Measurements from ENCODE around the gene HRAS.
A peak's percentile ranks its signal among the peaks of the same experiment; 100 is the strongest.
"Not testable (repeated sequence)": the region's sequence is repeated elsewhere in the genome, so short reads cannot be mapped to it uniquely, and the experiment has no call there.

HRAS gene

DNA sequence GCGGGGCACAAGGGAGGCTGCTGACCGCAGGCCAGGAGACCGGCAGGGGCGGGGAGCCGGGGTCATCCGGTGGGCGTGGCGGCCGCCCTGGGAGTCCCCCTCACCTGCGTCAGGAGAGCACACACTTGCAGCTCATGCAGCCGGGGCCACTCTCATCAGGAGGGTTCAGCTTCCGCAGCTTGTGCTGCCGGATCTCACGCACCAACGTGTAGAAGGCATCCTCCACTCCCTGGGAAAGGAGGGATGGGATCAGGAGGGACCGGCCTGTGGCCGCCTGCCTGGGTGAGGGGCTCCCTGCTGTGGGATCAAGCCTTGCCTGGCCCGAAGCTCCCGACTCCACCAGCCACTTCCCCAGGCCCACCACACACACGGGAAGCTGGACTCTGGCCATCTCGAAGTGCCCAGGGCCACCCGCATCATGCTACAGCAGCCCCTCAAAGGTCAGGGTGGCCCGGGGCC is 2.8 kb downstream of the HRAS start:
- DNase-seq: no peak

DNA sequence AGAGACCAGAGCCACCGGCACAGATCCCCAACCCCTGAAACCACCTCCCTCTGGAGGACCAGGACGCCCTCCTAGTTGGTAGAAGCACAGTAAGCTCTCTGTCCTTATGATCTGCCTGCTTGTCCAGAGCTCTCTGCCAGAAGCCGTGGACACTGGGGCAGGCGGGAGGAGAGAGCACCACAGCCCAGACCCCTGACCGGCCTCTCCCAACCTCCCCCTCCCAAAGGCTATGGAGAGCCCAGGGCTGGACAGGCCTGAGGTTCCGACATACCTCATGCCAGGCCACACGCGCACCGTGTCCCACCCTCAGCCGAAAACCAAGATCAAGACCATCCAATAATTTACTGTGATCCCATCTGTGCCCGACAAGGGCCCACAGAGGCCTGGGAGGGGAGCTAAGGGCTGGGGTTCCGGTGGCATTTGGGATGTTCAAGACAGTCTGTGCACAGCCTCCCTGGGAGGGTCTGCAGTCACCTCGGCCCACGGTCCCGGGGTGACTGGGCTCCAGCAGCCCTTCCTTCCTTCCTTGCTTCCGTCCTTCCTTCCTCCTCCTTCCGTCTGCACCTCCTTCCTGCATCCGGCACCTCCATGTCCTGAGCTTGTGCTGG is 3.4 kb downstream of the HRAS start:
- no peak for DNase-seq

DNA sequence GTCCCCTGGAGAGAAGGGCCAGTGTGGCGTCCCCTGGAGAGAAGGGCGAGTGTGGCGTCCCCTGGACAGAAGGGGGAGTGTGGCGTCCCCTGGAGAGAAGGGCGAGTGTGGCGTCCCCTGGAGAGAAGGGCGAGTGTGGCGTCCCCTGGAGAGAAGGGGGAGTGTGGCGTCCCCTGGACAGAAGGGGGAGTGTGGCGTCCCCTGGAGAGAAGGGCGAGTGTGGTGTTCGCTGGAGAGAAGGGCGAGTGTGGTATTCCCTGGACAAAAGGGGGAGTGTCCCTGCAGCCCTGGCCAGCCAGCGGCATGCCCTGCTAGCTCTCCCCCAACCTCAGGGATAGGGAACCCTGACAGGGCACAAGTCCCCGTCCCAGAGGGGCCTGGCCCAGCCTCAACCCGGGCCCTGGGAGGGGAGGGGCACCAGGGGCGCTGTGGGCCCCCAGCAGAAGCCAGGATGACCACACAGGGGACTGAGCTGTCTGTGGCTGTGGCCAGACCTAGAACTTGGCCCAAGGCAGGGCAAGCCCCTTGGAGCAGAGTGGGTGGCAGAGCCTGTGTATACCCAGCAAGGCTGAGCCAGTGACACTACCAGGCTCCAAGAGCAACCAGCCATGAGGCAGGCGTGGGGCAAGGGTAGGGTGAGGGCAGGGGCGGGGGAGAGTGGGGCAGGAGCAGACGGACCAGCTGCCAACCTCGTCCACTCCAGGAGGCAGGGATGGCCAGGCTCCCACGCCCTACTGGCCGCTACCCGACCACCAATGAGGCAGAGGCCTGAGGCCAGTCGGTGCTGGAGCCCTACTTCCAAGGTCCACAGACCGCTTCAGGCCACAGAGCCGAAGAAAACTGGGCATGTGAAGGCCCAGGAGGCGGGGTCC is 4.2 kb downstream of the HRAS start:
- DNase-seq: no peak

DNA sequence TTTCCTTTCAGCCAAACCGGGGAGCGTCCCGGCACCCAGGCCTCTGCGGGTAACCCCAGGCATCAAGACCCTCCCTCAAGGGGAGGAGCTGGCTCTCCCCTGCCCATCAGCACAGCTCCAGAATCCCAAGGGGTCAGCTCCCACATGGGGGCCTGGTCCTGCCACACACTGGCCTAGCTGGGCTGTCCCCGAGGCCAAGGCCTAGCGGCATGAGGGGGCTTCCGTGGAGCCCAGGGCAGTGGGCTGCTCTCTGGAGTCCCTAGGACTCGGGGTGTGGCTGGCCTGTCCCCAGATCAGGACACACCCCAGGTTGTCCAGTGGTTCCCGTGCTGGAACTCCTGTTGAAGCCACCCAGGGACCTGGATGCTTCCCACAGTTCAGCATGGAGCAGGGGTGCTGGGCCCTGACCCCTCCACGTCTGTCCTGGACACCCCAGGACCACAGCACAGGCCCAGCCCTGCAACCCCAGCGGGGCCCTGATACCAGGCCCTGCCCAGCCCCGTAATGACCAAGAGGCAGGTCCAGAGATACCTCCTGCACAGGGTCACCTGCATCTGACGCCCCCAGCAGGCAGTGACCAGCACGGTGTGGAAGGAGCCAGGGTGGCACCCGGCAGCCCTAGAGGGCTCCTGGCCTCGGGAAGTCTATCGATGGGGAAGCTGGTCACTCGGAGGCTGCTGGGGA is 5.5 kb downstream of the HRAS start:
- DNase-seq: no peak

DNA sequence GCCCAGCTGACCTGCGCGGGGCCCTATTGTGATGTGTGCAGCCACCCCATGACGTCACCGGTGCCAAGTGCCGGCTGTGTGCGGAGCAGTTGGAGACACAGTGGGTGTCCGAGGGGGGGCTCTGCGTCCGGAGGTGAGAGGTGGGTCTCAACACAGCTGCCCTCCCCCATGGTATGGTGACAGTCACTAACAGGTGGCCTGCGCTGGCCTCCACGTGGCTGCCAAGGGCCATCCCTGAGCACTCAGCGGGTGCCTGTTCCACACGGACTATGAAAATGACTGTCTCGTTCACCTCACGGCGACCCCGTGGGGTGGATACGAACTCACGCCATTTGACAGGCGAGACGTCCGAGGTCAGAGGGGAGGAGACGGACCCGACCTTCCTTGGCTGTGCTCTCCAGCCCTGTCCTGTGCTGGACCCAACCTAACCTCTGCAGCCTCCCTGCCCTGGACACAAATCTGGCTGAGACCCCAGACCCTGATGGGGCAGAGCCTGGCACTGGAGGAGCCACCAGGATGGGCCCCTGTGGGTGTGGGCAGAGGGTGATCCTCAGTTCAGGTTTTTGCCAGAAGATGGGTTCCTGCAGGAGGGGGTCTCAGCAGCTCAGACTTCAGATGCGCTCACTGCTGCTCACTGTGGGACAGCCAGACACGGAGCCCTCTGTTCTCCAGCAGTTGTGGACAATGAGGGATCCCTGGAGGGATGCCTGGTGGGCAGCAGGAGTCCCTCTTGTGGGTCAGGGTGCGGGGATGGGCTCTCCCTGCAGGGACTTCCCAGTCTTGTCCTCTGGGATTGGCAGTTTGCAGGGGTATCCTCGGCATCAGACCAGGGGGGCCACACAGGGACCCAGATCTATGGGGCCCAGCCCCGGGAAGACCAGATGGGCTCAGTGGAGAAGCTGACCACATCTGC is 6.3 kb downstream of the HRAS start:
- DNase-seq: no peak

DNA sequence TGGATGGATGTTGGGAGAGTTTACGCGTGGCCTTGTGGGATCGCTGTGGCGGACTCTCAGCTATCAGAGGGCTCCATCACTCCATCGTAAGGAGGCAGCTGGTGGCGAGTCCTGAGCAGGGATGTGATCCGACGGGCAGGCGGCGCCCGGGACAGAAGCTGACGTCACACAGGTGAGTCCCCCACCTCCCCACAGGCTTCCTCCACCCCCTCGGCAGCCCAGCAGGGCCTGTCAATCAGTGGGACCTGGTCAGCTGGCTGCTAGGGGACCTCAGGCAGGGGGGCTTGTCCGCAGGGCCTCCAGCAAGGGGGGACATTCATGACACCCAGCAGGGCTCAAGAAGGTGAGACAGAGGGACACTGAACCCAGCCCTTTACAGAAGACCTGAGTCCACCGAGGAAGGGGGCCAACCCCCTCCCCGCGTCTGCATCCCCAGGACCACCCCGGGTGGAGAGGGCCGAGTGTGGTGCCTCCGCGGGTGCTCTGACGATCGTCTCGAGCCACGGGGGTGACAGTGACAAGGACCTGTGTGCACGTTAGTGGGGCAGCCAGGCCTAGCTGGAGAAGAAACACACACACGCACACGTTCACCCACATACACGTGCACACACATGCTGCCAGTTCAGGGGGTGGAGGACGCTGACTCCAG is 7.1 kb downstream of the HRAS start:
- no peak for DNase-seq

DNA sequence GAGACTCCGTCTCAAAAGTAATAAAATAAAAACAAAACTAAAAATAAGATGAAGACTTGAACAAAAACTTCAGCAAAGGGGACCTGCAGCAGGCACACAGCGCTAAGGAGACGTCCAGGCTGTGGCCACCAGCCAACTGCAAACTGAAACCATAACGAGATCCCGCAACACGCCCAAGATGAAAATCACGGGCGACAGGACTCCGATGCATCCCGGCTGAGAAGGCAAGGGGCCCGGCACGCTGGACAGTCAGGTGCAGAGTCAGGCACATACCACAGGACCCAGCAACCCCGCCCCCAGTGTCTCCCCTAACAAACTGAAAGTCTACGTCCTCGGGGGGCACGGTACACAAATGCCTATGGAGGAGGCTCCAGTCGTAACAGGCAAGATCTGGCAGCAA is 9.2 kb downstream of the HRAS start:
- DNase-seq: no peak

DNA sequence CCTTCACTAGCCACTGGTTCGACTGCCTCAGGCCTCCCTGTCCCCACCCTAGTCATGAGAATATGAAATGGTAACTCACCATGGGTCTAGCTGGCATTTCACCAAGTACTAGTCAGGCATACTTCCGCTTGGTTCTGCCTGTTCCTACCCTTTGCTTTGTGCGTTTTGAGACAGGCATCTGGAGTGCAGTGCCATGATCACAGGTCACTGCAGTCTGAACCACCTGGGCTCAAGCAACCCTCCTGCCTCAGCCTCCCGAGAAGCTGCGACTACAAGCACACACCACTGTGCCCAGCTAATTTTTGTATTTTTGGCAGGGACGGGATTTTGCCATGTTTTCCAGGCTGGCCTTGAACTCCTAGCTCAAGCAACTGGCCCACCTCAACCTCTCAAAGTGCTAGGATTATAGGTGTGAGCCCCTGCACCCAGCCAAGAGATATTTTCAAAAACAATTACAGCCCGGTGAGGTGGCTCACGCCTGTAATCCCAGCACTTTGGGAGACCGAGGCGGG is 14.1 kb downstream of the HRAS start:
- DNase-seq: no peak

DNA sequence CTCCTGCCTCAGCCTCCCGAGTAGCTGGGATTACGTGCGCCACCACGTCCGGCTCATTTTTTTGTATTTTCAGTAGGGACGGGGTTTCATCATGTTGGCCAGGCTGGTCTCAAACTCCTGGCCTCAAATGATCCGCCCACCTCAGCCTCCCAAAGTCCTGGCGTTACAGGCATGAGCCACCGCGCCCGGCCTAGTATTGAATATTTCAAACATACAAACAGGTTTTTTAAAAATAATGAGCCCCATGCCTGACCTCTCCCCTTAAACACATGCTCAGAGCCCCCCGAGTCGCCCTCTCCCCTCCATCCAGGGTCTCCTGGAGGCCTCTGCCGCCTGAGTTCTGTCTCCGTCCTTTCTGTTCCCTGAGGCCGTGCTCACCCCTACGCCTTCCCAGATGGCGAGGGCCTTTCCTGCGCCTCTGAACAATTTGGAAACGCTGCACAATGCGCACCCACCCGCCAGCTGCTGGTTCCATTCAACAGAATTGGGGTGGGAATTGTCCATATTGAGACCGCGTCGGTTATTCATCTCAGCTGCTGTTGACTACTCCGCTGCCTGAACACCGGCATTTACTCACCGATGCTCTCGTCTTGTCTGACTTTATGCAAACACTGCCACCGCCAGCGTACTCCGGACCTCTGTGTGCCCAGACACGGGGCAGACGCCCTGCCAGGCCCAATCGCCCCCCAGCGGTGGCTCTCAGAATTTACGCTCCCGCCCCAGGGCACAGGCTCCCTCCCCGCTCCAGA is 14.8 kb downstream of the HRAS start:
- no peak for DNase-seq

DNA sequence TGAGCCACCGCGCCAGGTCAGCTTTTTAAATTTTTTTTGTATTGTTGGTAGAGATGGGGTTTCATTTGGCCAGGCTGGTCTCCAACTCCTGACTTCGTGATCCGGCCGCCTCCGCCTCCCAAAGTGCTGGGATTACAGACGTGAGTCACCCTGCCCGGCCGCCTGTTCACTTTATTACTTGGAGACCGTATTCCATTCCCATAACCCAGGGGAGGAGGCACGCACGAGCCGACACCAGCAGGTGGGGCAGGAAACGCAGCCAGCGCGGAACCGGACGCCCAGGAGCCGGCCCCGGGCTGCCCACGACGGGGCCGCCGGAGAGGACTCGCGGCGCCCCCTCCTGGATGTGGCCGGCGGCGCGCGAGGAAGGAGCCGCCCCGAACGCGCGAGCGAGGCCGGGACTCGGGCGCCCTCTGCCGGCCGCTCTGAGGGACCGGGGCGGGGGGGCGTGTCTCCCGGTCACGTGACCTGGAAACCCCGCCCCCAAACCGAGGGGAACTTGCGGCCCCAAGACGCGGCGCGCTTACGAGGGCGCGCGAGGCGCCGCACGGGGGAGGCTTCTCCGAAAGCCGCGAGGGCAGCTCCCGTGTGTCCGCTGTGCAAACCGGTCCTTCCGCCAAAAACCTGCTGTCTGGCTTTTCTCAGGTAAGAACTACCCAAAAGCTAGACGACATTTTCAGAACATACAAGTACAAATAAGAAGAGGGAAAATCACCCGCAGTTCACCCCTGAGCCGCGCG is 16.7 kb downstream of the HRAS start:
- peak; percentile 99 for DNase-seq

DNA sequence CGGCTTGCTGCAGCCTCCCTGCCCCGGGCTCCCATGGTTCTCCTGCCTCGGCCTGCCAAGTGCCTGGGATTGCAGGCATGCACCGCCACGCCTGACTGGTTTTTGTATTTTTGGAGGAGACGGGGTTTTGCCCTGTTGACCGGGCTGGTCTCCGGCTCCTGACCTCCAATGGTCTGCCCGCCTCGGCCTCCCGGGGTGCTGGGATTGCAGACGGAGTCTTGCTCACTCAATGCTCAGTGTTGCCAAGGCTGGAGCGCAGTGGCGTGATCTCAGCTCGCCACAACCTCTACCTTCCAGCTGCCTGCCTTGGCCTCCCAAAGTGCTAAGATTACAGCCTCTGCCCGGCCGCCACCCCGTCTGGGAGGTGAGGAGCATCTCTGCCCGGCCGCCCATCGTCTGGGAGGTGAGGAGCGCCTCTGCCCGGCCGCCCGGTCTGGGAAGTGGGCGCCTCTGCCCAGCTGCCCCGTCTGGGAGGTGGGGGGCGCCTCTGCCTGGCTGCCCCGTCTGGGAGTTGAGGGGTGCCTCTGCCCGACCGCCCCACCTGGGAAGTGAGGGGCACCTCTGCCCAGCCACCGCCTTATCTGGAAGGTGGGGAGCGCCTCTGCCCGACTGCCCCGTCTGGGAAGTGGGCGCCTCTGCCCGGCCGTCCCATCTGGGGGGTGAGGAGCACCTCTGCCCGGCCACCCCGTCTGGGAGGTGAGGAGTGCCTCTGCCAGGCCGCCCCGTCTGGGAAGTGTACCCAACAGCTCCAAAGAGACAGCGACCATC is 18.3 kb downstream of the HRAS start:
- not testable (repeated sequence) for DNase-seq

DNA sequence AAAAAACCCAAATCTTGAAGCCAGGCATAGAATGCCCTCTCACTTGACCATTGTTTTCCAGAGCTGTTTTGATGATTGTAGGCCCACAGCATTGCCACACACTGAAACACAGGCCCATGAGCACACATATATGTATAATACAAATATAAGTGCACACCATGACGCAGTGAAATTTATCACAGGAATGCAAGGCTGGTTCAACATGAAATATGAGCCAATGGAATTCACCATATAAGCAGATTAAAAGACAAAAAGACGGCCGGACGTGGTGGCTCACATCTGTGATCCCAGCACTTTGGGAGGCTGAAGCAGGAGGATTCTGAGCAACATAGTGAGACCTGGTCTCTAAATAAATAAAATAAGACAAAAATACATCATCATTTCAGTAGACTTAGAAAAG is 19.0 kb downstream of the HRAS start:
- DNase-seq: no peak

DNA sequence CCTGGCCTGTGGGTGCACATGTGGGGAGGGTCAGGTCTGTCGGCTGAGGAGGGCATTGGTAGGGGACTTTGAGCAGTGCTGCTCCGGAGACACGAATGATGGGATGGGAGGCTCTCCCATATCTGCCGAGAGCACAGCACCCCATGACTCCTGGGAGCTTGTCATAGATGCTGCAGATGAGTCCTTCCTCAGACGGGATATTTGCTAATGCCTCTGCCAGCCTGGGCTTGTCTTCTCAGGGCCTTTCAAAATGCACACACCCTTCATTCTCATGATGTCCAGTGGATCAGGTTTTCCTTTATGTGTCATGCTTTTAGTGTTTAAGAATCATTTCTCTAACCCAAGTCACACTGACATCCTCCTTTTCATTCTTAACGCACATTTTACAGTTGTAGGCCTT is 20.2 kb downstream of the HRAS start:
- no peak for DNase-seq

DNA sequence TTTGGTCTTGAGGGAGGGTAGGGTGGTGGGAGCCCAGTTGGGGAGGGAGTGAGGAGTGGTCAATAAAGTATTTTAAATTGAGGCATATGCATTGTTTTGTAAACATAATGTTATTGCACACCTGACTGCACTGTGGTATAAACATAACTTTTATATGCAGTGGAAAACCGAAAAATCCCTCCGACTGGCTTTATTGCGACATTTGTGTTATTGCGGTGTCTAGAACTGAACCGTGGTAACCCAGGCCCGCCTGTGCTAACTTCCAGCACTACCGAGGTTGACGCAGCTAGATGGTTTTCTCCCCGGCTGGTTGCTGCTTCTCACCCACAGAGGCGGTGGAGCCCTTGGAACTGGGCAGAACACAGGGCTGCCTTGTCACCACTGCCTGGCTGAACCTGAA is 20.8 kb downstream of the HRAS start:
- no peak for DNase-seq

DNA sequence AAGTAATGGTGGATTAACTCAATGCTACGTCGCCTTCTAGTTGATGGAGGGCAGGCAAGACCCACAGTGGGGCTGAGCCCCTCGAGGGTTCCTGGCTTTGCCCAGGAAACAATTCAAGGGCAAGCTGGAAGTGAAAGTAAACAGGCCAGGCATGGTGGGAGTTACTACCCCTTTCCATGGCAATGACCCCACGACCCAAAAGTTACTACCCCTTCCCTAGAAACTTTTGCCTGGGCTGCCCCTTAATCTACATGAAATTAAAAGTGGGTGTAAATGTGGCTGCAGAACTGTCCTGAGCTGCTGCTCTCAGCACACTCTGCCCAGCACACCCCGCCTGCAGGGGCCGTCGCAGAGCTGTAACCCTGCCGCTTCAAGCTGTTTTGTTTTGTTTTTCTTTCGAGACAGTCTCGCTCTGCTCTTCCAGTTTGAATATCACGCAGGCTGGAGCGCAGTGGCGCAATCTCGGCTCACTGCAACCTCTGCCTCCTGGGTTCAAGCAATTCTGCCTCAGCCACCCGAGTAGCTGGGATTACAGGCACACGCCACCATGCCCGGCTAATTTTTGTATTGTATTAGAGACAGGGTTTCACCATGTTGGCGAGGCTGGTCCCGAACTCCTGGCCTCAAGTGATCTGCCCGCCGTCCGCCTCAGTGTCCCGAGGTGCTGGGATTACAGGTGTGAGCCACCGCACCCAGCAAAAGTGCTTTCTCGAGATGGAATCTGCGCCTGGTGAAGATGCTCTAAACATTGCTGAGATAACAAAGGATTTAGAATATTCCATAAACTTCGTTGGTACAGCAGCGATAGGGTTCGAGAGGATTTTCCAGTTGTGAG is 22.4 kb downstream of the HRAS start:
- DNase-seq: no peak

DNA sequence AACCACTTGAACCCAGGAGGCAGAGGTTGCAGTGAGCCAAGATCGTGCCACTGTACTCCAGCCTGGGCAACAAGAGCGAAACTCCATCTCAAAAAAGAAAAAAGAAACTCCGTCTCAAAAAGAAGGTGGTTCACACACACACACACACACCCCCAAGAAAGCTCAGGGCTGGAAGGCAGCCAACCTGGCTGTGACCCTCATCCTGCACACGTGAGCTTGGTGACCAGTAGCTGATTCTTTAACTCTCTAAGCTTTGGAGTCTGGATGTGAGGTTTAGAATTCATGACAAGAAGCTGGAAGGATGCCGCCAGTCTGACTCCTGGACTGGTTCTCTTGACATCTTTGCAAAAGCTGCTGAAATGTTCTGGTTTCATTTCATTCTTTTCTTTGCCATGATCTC is 26.4 kb downstream of the HRAS start:
- DNase-seq: no peak

DNA sequence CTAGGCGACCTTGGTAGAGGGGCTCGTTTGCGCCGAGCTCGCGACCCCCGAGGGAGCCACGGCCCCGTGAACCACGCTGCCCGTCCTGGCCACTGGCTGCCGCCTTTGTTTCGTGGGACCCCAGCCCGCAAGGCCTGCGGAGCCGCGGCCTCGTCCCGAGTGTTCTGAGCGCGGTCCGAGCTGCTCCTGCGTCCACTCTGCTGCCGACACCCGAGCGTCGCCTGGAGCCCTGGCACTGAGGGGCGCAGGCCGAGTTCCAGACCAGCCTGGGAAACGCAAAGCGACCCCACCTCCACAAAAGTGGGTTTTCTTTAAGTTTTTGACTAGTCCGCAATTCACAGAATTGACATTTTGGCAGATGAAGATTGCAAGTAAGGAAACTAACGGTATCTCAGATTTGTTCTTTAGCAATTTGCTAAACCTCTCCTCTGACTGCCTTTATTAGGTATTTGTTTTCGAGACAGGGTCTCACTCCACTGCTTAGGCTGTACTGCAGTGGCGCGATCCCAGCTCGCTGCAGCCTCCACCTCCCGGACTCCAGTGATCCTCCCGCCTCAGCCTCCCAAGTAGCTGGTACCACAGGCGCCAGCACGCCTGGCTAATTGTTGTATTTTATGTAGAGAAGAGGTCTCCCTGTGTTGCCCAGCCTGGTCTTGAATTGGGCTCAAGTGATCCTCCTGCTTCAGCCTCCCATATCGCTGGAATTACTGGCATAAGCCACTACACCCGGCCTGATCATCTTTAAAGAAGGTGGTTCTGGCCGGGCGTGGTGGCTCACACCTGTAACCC is 27.5 kb downstream of the HRAS start:
- DNase-seq: no peak
